Neural cell (in vitro differentiated cells): ENCODE measurements around the gene TTC9. TPM values are rescaled to one million over a fixed set of nuclear protein-coding genes. Genes with fewer than 3 reads are reported as not detected.

ENCODE experiments used
- H2AFZ ChIP-seq: fragments of 200-600, 300-800 bp; sonication (generic), shearing (Covaris generic); 2 replicates; pipeline ENCODE4 v1.6.0; 2014; ENCODE audit warnings: low read depth, mild to moderate bottlenecking, antibody characterized with exemption, low read length, moderate library complexity
- H3F3A ChIP-seq: fragments of 200-600 bp; shearing (Covaris generic); 2 replicates; pipeline ENCODE4 v1.6.1; 2016; ENCODE audit warnings: mild to moderate bottlenecking, moderate library complexity, mixed read lengths, antibody characterized with exemption, low read length; ENCODE audit not compliant: insufficient read depth, poor library complexity, severe bottlenecking
- H3K27ac ChIP-seq: fragments of 200-600, 300-800 bp; sonication (generic), shearing (Covaris generic); 2 replicates; pipeline ENCODE4 v1.5.1; 2014; ENCODE audit warnings: mild to moderate bottlenecking, low read length, moderate library complexity
- H3K27me3 ChIP-seq: fragments of 300-800, 200-600 bp; sonication (generic), shearing (Covaris generic); 2 replicates; pipeline ENCODE4 v1.6.0; 2014; ENCODE audit warnings: mild to moderate bottlenecking, low read depth, low read length, moderate library complexity; ENCODE audit not compliant: insufficient read depth
- H3K36me3 ChIP-seq: fragments of 300-800, 200-600 bp; sonication (generic), shearing (Covaris generic); 2 replicates; pipeline ENCODE4 v1.5.1; 2014; ENCODE audit warnings: mild to moderate bottlenecking, antibody characterized with exemption, low read length, moderate library complexity; ENCODE audit not compliant: insufficient read depth
- H3K4me2 ChIP-seq: fragments of 300-800, 200-600 bp; sonication (generic), shearing (Covaris generic); 2 replicates; pipeline ENCODE4 v1.6.0; 2014; ENCODE audit warnings: mild to moderate bottlenecking, low read length
- H3K4me3 ChIP-seq: fragments of 300-800, 200-600 bp; sonication (generic), shearing (Covaris generic); 2 replicates; pipeline ENCODE4 v1.5.1; 2014; ENCODE audit warnings: mild to moderate bottlenecking, low read length, moderate library complexity
- H3K79me2 ChIP-seq: fragments of 200-600 bp; shearing (Covaris generic); replicated peaks from 2 replicates; pipeline ENCODE4 v1.6.0; 2014; ENCODE audit warnings: mild to moderate bottlenecking, low read length, moderate library complexity; ENCODE audit not compliant: insufficient read depth
- H3K9ac ChIP-seq: fragments of 300-800, 200-600 bp; sonication (generic), shearing (Covaris generic); 2 replicates; pipeline ENCODE4 v1.6.1; 2016; ENCODE audit warnings: mild to moderate bottlenecking, low read length, mixed read lengths
- H3K9me2 ChIP-seq: fragments of 200-600 bp; shearing (Covaris generic); 2 replicates; pipeline ENCODE4 v1.6.1; 2016; ENCODE audit warnings: mild to moderate bottlenecking, low read length, mixed read lengths; ENCODE audit not compliant: insufficient read depth
- H3K9me3 ChIP-seq: fragments of 200-600, 300-800 bp; sonication (generic), shearing (Covaris generic); 2 replicates; pipeline ENCODE4 v1.6.1; 2016; ENCODE audit warnings: mild to moderate bottlenecking, mixed run types, low read length, moderate library complexity, mixed read lengths
- H4K20me1 ChIP-seq: fragments of 200-600 bp; shearing (Covaris generic); 2 replicates; pipeline ENCODE4 v1.6.1; 2016; ENCODE audit warnings: mild to moderate bottlenecking, mixed run types; ENCODE audit not compliant: insufficient read depth
- EP300 ChIP-seq: fragments of 450-650 bp; conservative IDR thresholded peaks from 2 replicates; pipeline ENCODE4 v1.6.1; 2014; ENCODE audit warnings: antibody characterized with exemption, mild to moderate bottlenecking, moderate library complexity; ENCODE audit not compliant: poor library complexity, severe bottlenecking
- EZH2 ChIP-seq: fragments of 200-600, 300-800 bp; shearing (Covaris generic), sonication (generic); IDR thresholded peaks from 2 replicates; pipeline ENCODE4 v1.6.1; 2014; ENCODE audit warnings: antibody characterized with exemption, low read length, borderline replicate concordance, mild to moderate bottlenecking; ENCODE audit not compliant: insufficient read depth, poor library complexity, severe bottlenecking
- MXI1 ChIP-seq: fragments of 450-650 bp; conservative IDR thresholded peaks from 2 replicates; pipeline ENCODE4 v1.6.1; 2014; ENCODE audit warnings: antibody characterized with exemption, mild to moderate bottlenecking; ENCODE audit not compliant: poor library complexity, severe bottlenecking
- POLR2AphosphoS5 ChIP-seq: IDR thresholded peaks from 2 replicates; pipeline ENCODE4 v1.6.1; 2012
- RAD21 ChIP-seq: fragments of 450-650 bp; conservative IDR thresholded peaks from 2 replicates; pipeline ENCODE4 v1.6.1; 2014; ENCODE audit warnings: antibody characterized with exemption, mild to moderate bottlenecking, moderate library complexity
- SMC3 ChIP-seq: fragments of 450-650 bp; conservative IDR thresholded peaks from 2 replicates; pipeline ENCODE4 v1.6.1; 2014; ENCODE audit warnings: antibody characterized with exemption, mild to moderate bottlenecking, moderate library complexity; ENCODE audit not compliant: poor library complexity
- TAF1 ChIP-seq: IDR thresholded peaks from 2 replicates; pipeline ENCODE4 v1.6.1; 2012; ENCODE audit warnings: low read depth
- polyA plus RNA-seq: library from polyadenylated mRNA; depleted of rRNA; stranded (reverse); fragments of >200 nt; gene quantifications from 2 replicates; pipeline ENCODE4 v1.2.3, GENCODE V29; 2014
- TF ChIP-seq, protein P1 (sequence below): IDR thresholded peaks from 2 replicates; pipeline ENCODE4 v1.6.1; 2012; ENCODE audit warnings: borderline replicate concordance
- TF ChIP-seq, protein P2 (sequence below): fragments of 450-650 bp; IDR thresholded peaks from 2 replicates; pipeline ENCODE4 v1.5.1; 2014; ENCODE audit warnings: antibody characterized with exemption, mild to moderate bottlenecking, moderate library complexity; ENCODE audit not compliant: poor library complexity, severe bottlenecking

Gene TTC9
- polyA plus RNA-seq, 1 donor from 2014 or later, result 11.1 TPM

DNA sequence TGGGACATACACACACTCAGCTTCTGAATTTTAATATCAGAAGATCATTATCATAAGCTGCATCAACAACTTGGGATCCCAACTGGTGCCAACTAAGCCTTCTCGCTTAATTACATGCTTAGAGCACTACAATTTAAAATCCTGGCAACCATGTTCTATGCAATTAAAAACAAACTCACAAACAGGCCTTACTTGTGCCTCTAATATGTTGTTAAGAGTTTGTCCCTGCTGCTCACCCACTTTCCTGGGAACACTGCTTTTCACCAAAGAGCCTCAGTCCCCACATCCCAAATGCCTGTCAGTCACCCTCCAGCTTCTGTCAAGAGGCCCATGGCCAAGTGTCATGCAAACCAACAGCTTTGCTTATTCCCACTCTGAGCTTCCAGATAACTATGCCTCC is 69.7 kb downstream of the TTC9 start:
- H3K9me2 ChIP-seq, result no peaks in the 10 kb centered on the region
- H3K4me3 ChIP-seq, result no peak overlapping the region
- H3K9me3 ChIP-seq, result no peaks in the 10 kb centered on the region
- no peak overlapping the region for H3K9ac ChIP-seq
- H3K27me3 ChIP-seq, result no peaks in the 10 kb centered on the region
- no peaks in the 10 kb centered on the region for H3K36me3 ChIP-seq
- no peak overlapping the region for H2AFZ ChIP-seq
- no peak overlapping the region for H3K4me2 ChIP-seq
- no peaks in the 10 kb centered on the region for H4K20me1 ChIP-seq
- H3K79me2 ChIP-seq, result no peaks in the 10 kb centered on the region
- no peaks in the 10 kb centered on the region for H3F3A ChIP-seq
- H3K27ac ChIP-seq, result no peak overlapping the region
- TF ChIP-seq MXI1, result no peak
- TF ChIP-seq RAD21, result no peak
- TF ChIP-seq POLR2AphosphoS5, result no peak
- TF ChIP-seq EP300, result no peak
- no peak for TF ChIP-seq TAF1
- TF ChIP-seq EZH2, result no peak
- TF ChIP-seq SMC3, result no peak
- TF ChIP-seq, protein P1, sequence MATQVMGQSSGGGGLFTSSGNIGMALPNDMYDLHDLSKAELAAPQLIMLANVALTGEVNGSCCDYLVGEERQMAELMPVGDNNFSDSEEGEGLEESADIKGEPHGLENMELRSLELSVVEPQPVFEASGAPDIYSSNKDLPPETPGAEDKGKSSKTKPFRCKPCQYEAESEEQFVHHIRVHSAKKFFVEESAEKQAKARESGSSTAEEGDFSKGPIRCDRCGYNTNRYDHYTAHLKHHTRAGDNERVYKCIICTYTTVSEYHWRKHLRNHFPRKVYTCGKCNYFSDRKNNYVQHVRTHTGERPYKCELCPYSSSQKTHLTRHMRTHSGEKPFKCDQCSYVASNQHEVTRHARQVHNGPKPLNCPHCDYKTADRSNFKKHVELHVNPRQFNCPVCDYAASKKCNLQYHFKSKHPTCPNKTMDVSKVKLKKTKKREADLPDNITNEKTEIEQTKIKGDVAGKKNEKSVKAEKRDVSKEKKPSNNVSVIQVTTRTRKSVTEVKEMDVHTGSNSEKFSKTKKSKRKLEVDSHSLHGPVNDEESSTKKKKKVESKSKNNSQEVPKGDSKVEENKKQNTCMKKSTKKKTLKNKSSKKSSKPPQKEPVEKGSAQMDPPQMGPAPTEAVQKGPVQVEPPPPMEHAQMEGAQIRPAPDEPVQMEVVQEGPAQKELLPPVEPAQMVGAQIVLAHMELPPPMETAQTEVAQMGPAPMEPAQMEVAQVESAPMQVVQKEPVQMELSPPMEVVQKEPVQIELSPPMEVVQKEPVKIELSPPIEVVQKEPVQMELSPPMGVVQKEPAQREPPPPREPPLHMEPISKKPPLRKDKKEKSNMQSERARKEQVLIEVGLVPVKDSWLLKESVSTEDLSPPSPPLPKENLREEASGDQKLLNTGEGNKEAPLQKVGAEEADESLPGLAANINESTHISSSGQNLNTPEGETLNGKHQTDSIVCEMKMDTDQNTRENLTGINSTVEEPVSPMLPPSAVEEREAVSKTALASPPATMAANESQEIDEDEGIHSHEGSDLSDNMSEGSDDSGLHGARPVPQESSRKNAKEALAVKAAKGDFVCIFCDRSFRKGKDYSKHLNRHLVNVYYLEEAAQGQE, result no peak
- TF ChIP-seq, protein P2, sequence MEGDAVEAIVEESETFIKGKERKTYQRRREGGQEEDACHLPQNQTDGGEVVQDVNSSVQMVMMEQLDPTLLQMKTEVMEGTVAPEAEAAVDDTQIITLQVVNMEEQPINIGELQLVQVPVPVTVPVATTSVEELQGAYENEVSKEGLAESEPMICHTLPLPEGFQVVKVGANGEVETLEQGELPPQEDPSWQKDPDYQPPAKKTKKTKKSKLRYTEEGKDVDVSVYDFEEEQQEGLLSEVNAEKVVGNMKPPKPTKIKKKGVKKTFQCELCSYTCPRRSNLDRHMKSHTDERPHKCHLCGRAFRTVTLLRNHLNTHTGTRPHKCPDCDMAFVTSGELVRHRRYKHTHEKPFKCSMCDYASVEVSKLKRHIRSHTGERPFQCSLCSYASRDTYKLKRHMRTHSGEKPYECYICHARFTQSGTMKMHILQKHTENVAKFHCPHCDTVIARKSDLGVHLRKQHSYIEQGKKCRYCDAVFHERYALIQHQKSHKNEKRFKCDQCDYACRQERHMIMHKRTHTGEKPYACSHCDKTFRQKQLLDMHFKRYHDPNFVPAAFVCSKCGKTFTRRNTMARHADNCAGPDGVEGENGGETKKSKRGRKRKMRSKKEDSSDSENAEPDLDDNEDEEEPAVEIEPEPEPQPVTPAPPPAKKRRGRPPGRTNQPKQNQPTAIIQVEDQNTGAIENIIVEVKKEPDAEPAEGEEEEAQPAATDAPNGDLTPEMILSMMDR, result no peak

- no peak for TF ChIP-seq EZH2
- no peak for TF ChIP-seq RAD21
- TF ChIP-seq EP300, result no peak
- no peak for TF ChIP-seq POLR2AphosphoS5
- TF ChIP-seq SMC3, result no peak
- no peak for TF ChIP-seq MXI1
- TF ChIP-seq, protein P1, result no peak
- no peak for TF ChIP-seq TAF1
- TF ChIP-seq, protein P2, result no peak
- Histone ChIP-seq H3K4me3 (no peak overlapping the region), H3F3A (no peaks in the 10 kb centered on the region), H3K9me2 (no peaks in the 10 kb centered on the region), H4K20me1 (no peaks in the 10 kb centered on the region), H3K36me3 (no peaks in the 10 kb centered on the region), H3K79me2 (no peaks in the 10 kb centered on the region), H2AFZ (no peak overlapping the region), H3K9ac (no peak overlapping the region), H3K4me2 (no peak overlapping the region), H3K9me3 (no peaks in the 10 kb centered on the region), H3K27ac (no peak overlapping the region), H3K27me3 (no peaks in the 10 kb centered on the region)
These were observed 71.4 kb downstream of the TTC9 start for GRCh38 chr14:70713096-70713495.
